NT2/D1 (cell line): ENCODE data around the gene SYT8.

Experiments
- SUZ12 ChIP-seq: IDR thresholded peaks from 2 replicates; pipeline ENCODE4 v1.6.1; 2011; ENCODE audit not compliant: insufficient read length, insufficient read depth; ENCODE audit errors: extremely low read depth
- ZNF274 ChIP-seq: IDR thresholded peaks from 2 replicates; pipeline ENCODE4 v1.6.1; 2011; ENCODE audit warnings: mild to moderate bottlenecking, low read depth, low read length

- TF ChIP-seq SUZ12 (no peak), ZNF274 (no peak)
Observed at GRCh38 chr11:1843796-1844195, 9.0 kb downstream of the SYT8 start.
